GM18505 (cell line): Measurements from ENCODE around the gene RAD51C.

Experiments
- ATAC-seq: cut with Tn5 transposase; IDR thresholded peaks from one replicate; pipeline ENCODE4 v1.9.1; 2021; ENCODE audit not compliant: unreplicated experiment
- POLR2A ChIP-seq: IDR thresholded peaks from 4 replicates; pipeline ENCODE4 v1.6.1; 2011; ENCODE audit warnings: borderline replicate concordance; ENCODE audit not compliant: insufficient read depth, insufficient read length; ENCODE audit errors: extremely low read depth

RAD51C gene

GRCh38 chr17:58693751-58694150, 1.3 kb downstream of the RAD51C start:
- ATAC-seq: no peak
- TF ChIP-seq POLR2A: no peak

- no peak for TF ChIP-seq POLR2A
- no peak for ATAC-seq
Observed at GRCh38 chr17:58694302-58694701, 1.9 kb downstream of the RAD51C start.

DNA sequence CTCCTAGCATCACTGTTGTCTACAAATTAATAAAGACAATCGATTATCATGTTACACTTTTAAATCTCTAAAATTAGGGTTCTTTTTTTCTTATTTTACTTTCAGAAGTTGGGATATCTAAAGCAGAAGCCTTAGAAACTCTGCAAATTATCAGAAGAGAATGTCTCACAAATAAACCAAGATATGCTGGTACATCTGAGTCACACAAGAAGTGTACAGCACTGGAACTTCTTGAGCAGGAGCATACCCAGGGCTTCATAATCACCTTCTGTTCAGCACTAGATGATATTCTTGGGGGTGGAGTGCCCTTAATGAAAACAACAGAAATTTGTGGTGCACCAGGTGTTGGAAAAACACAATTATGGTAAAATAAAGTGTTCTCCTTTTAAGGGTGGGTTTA, 2.4 kb downstream of the RAD51C start:
- no peak for ATAC-seq
- no peak for TF ChIP-seq POLR2A

- no peak for TF ChIP-seq POLR2A
- ATAC-seq: no peak
Observed at GRCh38 chr17:58699771-58700170, 7.4 kb downstream of the RAD51C start.

GRCh38 chr17:58702045-58702476, 9.7 kb downstream of the RAD51C start:
- no peak for ATAC-seq
- no peak for TF ChIP-seq POLR2A

DNA sequence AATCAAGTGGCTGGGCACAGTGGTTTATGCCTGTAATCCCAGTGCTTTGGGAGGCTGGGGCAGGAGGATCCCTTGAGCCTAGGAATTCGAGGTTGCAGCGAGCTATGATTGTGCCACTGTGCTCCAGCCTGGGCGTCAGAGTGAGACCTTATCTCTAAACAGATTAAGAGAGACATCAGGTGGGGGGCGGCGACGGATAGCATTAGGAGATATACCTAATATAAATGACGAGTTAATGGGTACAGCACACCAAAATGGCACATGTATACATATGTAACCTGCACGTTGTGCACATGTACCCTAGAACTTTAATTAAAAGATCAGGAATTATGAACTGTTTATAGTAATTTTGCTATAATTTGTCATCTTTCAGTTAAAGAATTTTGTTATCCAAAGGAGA, 10.3 kb downstream of the RAD51C start:
- no peak for ATAC-seq
- TF ChIP-seq POLR2A: no peak

GRCh38 chr17:58703137-58703915, 10.9 kb downstream of the RAD51C start:
- ATAC-seq: no peak
- TF ChIP-seq POLR2A: no peak

DNA sequence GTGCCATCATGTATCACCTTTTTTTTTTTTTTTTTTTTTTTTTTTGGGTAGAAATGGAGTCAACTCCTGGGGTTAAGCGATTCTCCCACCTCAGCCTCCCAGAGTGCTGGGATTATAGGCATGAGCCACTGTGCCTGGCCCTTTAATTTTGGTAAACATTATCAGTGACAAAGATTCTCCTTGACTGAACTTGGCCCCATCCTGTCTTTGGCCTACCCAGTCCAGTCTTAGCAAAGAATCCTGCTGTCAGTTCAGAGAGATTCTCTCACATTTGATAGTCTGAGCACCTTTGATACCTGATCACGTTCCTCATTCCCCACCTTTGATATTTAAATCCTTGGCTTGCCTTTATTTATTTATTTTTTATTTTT, 11.5 kb downstream of the RAD51C start:
- TF ChIP-seq POLR2A: no peak
- no peak for ATAC-seq

DNA sequence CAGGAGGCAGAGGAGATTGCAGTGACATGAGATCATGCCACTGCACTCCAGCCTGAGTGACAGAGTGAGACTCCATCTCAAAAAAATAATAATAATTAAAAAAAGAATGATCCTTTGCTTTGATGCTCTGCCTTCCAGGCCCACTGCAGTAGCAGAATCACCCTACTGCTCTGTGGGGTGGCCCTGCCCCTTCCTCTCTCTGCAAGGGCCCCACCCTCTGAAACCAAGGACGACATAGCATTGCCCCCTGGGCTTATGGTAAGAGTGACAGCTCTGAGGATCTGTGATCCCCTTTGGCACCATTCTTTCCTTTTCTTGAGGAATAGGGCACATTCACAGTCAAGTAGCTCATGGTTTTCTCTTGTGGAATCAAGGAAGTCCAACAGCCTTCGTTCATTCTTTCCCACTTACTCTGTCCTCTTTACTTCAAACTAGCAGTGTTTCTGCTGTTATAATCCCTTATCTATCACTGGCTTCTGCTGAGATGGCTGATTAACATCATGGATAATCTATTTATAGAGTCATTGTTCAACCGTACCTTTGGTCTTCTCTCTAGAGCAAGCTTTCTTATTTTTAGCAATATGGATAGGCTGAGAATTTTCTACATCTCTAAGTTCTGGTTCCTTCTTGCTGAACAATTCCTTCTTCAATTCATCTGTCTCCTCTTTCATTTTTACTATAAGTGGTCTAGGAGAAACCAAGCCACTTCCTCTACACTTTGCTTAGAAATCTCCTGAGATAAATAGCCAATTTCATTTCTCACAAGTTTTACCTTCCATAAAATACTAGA, 14.1 kb downstream of the RAD51C start:
- TF ChIP-seq POLR2A: no peak
- no peak for ATAC-seq

DNA sequence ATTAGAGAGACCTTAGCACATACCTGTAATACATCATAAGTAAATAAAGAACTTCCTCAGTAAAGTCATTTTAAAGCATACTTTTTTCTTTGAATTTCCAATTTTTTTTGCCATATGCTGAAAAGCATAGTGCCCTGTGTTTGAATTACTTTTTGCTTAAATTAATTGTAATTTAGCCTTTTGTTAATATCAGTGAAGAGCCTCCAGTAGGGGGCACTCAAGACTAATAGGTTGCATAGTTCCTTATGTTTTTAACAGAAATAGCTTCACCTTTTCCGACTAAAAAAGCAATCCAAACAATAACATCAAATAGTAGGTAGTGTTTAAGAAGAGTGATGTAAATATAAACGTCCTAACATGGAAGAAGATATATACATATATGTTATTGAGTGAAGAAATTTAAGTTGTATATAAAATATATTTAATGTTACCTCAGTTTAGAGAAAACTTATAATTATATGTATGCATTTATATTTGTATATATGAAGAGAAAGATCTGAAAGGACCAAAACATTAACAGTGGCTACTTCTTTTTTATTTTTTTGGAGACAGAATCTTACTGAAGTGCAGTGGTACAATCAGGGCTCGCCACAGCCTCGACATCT, 18.6 kb downstream of the RAD51C start:
- TF ChIP-seq POLR2A: no peak
- no peak for ATAC-seq

DNA sequence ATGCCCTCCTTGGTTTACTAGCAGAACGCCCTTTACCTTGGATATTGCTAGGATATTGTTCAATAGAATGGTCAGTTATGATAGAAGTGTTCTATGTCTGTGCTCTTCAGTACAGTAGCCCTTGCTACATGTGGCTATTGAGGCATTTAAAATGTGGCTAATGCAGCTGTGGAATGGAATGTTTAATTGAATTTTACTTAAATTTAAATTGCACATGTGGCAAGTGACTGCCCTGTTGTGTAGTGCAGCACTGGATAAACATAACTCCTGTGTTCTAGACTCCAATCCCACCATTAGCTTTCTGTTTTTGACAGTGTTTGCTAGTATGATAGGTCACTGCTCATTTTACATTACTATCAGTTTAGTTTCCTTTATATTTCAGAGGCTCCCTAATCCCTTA, 29.9 kb downstream of the RAD51C start:
- no peak for ATAC-seq
- TF ChIP-seq POLR2A: no peak

- ATAC-seq: no peak
- no peak for TF ChIP-seq POLR2A
Observed at GRCh38 chr17:58722696-58723095, 30.3 kb downstream of the RAD51C start.

DNA sequence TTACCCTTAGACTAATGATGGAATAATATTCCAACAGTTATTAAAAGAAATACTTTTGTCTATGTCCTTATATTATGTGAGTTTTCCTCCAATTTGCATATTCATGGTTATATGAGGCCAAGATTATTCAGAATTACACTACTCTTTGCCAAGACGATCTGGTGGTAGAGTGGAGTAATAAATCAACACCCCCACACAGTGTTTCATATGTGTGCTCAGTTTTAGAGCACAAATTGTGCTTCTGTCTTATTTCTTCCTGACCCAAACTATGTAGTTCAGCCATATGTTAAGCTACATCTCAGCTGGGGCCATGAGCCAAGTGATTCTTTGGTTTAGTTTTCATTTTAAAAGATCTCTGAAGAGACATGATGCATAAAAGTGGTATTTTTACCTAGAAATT, 36.4 kb downstream of the RAD51C start:
- TF ChIP-seq POLR2A: no peak
- no peak for ATAC-seq

DNA sequence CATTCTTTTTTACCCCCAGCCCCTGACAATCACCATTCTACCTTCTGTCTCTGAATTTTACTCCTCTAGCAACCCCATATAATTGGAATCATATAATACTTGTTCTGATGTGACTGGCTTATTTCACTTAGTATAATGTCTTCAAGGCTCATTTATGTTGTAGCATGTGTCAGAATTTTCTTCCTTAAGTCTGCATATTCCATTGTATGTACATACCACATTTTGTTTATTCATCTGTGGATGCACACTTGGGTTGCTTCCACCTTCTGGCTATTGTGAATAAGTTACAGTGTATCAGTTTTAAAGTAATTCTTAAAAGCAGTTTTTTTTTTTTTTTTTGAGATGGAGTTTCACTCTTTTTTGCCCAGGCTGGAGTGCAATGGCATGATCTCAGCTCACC, 38.5 kb downstream of the RAD51C start:
- no peak for ATAC-seq
- TF ChIP-seq POLR2A: no peak
